A549 (cell line): ENCODE measurements around the gene KLF16.

Experiments
- CTCF ChIP-seq: fragments of >200 bp; sonication (Bioruptor Twin); formaldehyde crosslinking; IDR thresholded peaks from 3 replicates; pipeline ENCODE4 v1.5.1; 2016
- E2F6 ChIP-seq: IDR thresholded peaks from 2 replicates; pipeline ENCODE4 v1.6.1; 2012; ENCODE audit warnings: low read depth, borderline replicate concordance
- HMGXB4 ChIP-seq: fragments of 250-450 bp; sonication (Bioruptor Pico); IDR thresholded peaks from 2 replicates; pipeline ENCODE4 v1.5.0; 2021; ENCODE audit warnings: mild to moderate bottlenecking, moderate library complexity, borderline replicate concordance
- POLR2A ChIP-seq: IDR thresholded peaks from 2 replicates; pipeline ENCODE4 v1.6.1; 2012; ENCODE audit warnings: mild to moderate bottlenecking, low read length
- POLR2AphosphoS2 ChIP-seq: conservative IDR thresholded peaks from 2 replicates; pipeline ENCODE4 v1.6.1; 2012; ENCODE audit warnings: low read length, improper control_type of control experiment, inconsistent platforms
- RAD21 ChIP-seq, 2 experiments: fragments of >200 bp in 1 of 2; sonication (Bioruptor Twin) in 1 of 2; formaldehyde crosslinking in 1 of 2; IDR thresholded peaks in 1 of 2; conservative IDR thresholded peaks in 1 of 2; 2 replicates in 1 of 2; 3 replicates in 1 of 2; pipeline ENCODE4 v1.6.1; 2012 to 2018; ENCODE audit warnings: inconsistent platforms in 1 of 2
- REST ChIP-seq: fragments of 200-600 bp; sonication (generic); IDR thresholded peaks from 2 replicates; pipeline ENCODE4 v1.6.1; 2016; ENCODE audit warnings: antibody characterized with exemption, mild to moderate bottlenecking, moderate library complexity

- TF ChIP-seq CTCF (no peak), RAD21 (conservative IDR thresholded peaks at IDR 0.05 in 1 of 2, IDR thresholded peaks at IDR 0.05 in 1 of 2) (no peak), E2F6 (no peak), POLR2AphosphoS2 (no peak), POLR2A (no peak), HMGXB4 (CRISPR knock-in tag) (no peak), REST (no peak)
Observed at GRCh38 chr19:1907563-1908363, 44.4 kb upstream of the KLF16 start.
